Smooth muscle cell (in vitro differentiated cells): ENCODE data around the gene TBC1D9B. TPM values are rescaled to one million over a fixed set of nuclear protein-coding genes. Genes with fewer than 3 reads are reported as not detected.
"Not testable (repeated sequence)": the region's sequence is repeated elsewhere in the genome, so short reads cannot be mapped to it uniquely, and the experiment has no call there.

Source experiments
- DNase-seq: peaks from one replicate; lab custom pipeline; 2025; ENCODE audit not compliant: unreplicated experiment; lab: John Stamatoyannopoulos, UW
- H2AFZ ChIP-seq: fragments of 200-600 bp; sonication (generic); 2 replicates; pipeline ENCODE4 v1.6.0; 2016; ENCODE audit warnings: antibody characterized with exemption, low read depth, mild to moderate bottlenecking
- H3F3A ChIP-seq: fragments of 200-600 bp; sonication (generic); 2 replicates; pipeline ENCODE4 v1.6.0; 2017; ENCODE audit warnings: antibody characterized with exemption, low read depth
- H3K27ac ChIP-seq: fragments of 200-600 bp; sonication (generic); 2 replicates; pipeline ENCODE4 v1.5.1; 2016; ENCODE audit warnings: low read depth, mild to moderate bottlenecking
- H3K27me3 ChIP-seq: fragments of 200-600 bp; sonication (generic); 2 replicates; pipeline ENCODE4 v1.6.1; 2016; ENCODE audit warnings: low read depth, mild to moderate bottlenecking
- H3K36me3 ChIP-seq: fragments of 200-600 bp; sonication (generic); 2 replicates; pipeline ENCODE4 v1.5.1; 2016; ENCODE audit warnings: low read depth
- H3K4me1 ChIP-seq: fragments of 200-600 bp; sonication (generic); 2 replicates; pipeline ENCODE4 v1.5.1; 2016; ENCODE audit warnings: low read depth
- H3K4me2 ChIP-seq: fragments of 200-600 bp; sonication (generic); 2 replicates; pipeline ENCODE4 v1.6.0; 2016; ENCODE audit warnings: mild to moderate bottlenecking
- H3K4me3 ChIP-seq: fragments of 200-600 bp; sonication (generic); 2 replicates; pipeline ENCODE4 v1.5.1; 2016; ENCODE audit warnings: mild to moderate bottlenecking
- H3K79me2 ChIP-seq: fragments of 200-600 bp; sonication (generic); 2 replicates; pipeline ENCODE4 v1.6.0; 2016; ENCODE audit warnings: low read depth, mild to moderate bottlenecking
- H3K9ac ChIP-seq: fragments of 200-600 bp; sonication (generic); 2 replicates; pipeline ENCODE4 v1.6.0; 2016; ENCODE audit warnings: low read depth
- H3K9me3 ChIP-seq: fragments of 200-600 bp; sonication (generic); replicated peaks from 2 replicates; pipeline ENCODE4 v1.5.1; 2016; ENCODE audit warnings: low read depth
- H4K20me1 ChIP-seq: fragments of 200-600 bp; sonication (generic); 2 replicates; pipeline ENCODE4 v1.6.0; 2016; ENCODE audit warnings: low read depth
- WGBS: methylation state at CpG from one replicate; pipeline ENCODE4 v1.1.7; 2016; ENCODE audit warnings: low lambda C conversion rate; 5-methylcytosine and 5-hydroxymethylcytosine counted together
- polyA plus RNA-seq: library from polyadenylated mRNA; unstranded; fragments of >200 nt; fragmentation: Nextera tagmentation; extraction: Ambion mirVana; gene quantifications from 2 replicates; pipeline ENCODE4 v1.2.1, GENCODE V29; 2016
- total RNA-seq: library from RNA; depleted of rRNA; stranded (reverse); fragments of >200 nt; gene quantifications from 2 replicates; pipeline ENCODE4 v1.2.3, GENCODE V29; 2014
- TF ChIP-seq, protein P1 (sequence below): fragments of 200-600 bp; sonication (generic); IDR thresholded peaks from 2 replicates; pipeline ENCODE4 v1.5.1; 2017; ENCODE audit warnings: borderline replicate concordance, mild to moderate bottlenecking, antibody characterized with exemption; ENCODE audit not compliant: insufficient read depth, poor library complexity, severe bottlenecking

The TBC1D9B gene
- total and polyA plus RNA-seq, 2 experiments from 2014 or later, result 47.5 to 62.3 TPM

DNA sequence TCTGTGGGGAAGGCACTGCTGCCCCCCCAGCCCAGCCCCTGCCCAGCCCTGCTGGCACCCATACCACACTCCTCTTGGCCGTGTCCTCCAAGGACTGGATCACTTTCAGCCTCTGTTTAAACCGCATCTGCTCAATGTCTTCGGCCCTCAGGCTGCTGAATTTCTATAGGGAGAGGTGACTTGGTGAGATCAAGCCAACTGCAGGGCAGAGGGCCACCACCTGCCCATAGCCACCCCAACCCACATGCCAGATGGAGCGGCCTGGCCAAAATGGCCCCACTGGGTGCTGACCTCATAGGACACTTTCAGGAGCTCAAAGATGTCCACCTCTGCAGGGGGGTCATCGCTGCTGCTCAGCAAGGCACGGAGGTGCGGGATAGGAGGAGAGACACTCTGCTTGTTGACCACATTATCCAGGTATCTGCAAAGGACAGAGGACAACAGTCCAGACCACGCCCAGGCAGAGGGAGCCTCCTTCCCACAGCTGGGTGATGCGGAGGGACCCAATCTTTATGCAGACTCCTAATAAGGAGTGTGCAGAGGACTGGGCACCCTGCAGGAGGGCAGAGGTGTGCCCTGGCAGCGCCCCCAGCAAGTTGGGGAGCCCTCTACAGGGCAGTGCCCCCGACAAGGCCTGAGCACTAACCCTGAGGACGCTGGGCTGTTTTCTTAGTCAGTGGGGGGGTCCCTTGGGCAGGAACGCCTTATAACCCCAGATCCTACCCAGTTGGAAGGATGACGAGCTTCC is 34.7 kb downstream of the TBC1D9B start:
- Histone ChIP-seq H3K27ac (no peak overlapping the region), H3K9ac (no peak overlapping the region), H3K9me3 (no peaks in the 10 kb centered on the region), H3K4me1 (no peaks in the 10 kb centered on the region), H2AFZ (no peak overlapping the region), H3F3A (no peaks in the 10 kb centered on the region), H4K20me1 (no peaks in the 10 kb centered on the region), H3K36me3 (no peaks in the 10 kb centered on the region), H3K27me3 (no peaks in the 10 kb centered on the region), H3K4me2 (no peak overlapping the region), H3K4me3 (no peak overlapping the region), H3K79me2 (no peaks in the 10 kb centered on the region)
- WGBS, result 96% methylated on average over 14 of the region's 14 CpGs
- no peak for DNase-seq
- TF ChIP-seq, protein P1, sequence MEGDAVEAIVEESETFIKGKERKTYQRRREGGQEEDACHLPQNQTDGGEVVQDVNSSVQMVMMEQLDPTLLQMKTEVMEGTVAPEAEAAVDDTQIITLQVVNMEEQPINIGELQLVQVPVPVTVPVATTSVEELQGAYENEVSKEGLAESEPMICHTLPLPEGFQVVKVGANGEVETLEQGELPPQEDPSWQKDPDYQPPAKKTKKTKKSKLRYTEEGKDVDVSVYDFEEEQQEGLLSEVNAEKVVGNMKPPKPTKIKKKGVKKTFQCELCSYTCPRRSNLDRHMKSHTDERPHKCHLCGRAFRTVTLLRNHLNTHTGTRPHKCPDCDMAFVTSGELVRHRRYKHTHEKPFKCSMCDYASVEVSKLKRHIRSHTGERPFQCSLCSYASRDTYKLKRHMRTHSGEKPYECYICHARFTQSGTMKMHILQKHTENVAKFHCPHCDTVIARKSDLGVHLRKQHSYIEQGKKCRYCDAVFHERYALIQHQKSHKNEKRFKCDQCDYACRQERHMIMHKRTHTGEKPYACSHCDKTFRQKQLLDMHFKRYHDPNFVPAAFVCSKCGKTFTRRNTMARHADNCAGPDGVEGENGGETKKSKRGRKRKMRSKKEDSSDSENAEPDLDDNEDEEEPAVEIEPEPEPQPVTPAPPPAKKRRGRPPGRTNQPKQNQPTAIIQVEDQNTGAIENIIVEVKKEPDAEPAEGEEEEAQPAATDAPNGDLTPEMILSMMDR, result no peak

DNA sequence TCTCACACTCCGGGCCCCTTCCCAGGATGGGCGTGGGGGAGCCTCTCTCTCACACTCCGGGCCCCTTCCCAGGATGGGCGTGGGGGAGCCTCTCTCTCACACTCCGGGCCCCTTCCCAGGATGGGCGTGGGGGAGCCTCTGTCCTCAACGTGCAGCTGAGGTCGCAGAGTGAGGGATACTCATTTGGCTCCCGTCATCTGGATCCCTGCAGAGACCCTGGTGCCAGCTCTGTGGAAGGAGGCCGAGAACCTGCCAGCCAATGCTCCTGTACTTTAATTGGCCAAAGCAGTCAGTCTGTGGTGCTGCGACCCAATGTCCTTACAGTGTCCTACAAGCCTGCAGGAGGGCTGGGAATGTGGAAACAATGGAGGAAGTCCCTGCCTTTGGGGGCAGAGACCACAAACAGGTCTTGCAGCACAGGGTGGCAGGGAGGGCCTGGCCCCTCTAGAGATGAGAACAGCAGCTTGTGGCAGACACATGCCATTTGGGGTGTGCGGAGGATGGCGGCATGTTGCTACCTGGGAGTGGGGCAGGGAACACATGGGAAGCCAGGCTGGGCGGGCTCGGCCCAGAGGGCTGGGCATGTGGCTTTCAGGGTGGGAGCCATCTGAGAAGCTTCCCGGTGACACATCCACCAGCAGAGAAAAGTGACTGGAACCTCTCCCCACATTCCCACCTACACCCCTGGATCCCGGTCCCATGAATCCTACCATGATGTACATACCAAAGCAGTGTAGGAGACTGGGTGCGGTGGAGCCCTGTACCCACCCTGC is 35.5 kb downstream of the TBC1D9B start:
- H3K36me3 ChIP-seq, result no peaks in the 10 kb centered on the region
- TF ChIP-seq, protein P1, result no peak
- no peaks in the 10 kb centered on the region for H3F3A ChIP-seq
- no peaks in the 10 kb centered on the region for H4K20me1 ChIP-seq
- 96% methylated on average over 16 of the region's 18 CpGs for WGBS
- H3K27me3 ChIP-seq, result no peaks in the 10 kb centered on the region
- H2AFZ ChIP-seq, result no peak overlapping the region
- H3K9ac ChIP-seq, result no peak overlapping the region
- no peaks in the 10 kb centered on the region for H3K9me3 ChIP-seq
- no peaks in the 10 kb centered on the region for H3K79me2 ChIP-seq
- no peaks in the 10 kb centered on the region for H3K4me1 ChIP-seq
- no peak overlapping the region for H3K4me2 ChIP-seq
- DNase-seq, result no peak
- no peak overlapping the region for H3K27ac ChIP-seq
- no peak overlapping the region for H3K4me3 ChIP-seq

DNA sequence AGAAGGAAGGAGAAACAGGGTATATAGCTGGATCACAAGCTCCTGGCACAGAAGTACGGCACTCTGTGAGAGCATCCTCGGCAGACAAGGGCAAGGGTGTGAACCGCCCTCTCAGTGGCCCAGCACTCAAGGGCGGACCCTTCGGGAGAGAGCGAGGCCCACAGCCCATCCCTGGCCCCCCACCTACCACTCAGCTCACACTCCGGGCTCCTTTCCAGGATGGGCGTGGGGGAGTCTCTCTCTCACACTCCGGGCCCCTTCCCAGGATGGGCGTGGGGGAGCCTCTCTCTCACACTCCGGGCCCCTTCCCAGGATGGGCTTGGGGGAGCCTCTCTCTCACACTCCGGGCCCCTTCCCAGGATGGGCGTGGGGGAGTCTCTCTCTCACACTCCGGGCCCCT is 36.2 kb downstream of the TBC1D9B start:
- H3K9ac ChIP-seq, H3K79me2 ChIP-seq, H3K27me3 ChIP-seq, H3F3A ChIP-seq, H3K9me3 ChIP-seq, H3K4me2 ChIP-seq, DNase-seq, H2AFZ ChIP-seq, H3K36me3 ChIP-seq, H3K4me3 ChIP-seq, H4K20me1 ChIP-seq, H3K27ac ChIP-seq, H3K4me1 ChIP-seq: not testable (repeated sequence)
- over 99% methylated on average over 11 of the region's 14 CpGs for WGBS

DNA sequence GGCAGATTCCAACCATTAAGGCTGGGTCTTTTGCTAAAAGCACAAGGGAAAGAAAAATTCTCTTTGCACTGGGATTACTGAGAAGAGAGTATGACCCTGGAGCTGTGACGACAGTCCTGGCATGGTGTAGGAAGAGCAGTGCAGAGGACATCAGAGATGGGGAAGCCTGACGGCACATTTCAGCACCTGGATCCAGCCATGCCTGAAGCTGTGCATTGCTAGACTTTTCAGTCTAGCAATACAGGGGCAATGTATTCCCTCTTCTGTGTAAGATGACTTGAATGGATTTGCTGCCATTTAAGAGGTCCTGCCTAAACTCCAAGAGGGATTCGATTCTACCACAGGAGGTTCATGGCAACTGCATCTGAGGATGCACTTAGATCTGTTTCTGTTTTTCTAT is 36.7 kb downstream of the TBC1D9B start:
- H3K4me2 ChIP-seq, result no peak overlapping the region
- H3K79me2 ChIP-seq, result no peaks in the 10 kb centered on the region
- no peaks in the 10 kb centered on the region for H3K36me3 ChIP-seq
- WGBS, result 97% methylated on average over 3 of the region's 3 CpGs
- H2AFZ ChIP-seq, result no peak overlapping the region
- TF ChIP-seq, protein P1, result no peak
- H3K4me1 ChIP-seq, result no peaks in the 10 kb centered on the region
- H3K9ac ChIP-seq, result no peak overlapping the region
- H3K9me3 ChIP-seq, result no peaks in the 10 kb centered on the region
- H3K27ac ChIP-seq, result no peak overlapping the region
- no peak overlapping the region for H3K4me3 ChIP-seq
- no peaks in the 10 kb centered on the region for H3K27me3 ChIP-seq
- no peak for DNase-seq
- no peaks in the 10 kb centered on the region for H4K20me1 ChIP-seq
- H3F3A ChIP-seq, result no peaks in the 10 kb centered on the region
